Stimulated activated CD8-positive, alpha-beta memory T cell treated with anti-CD3 and anti-CD28 coated beads, Interleukin-2, amount 100 ng/mL, for 48 hours (primary cell): ENCODE measurements around the gene HOXA6.

Experiments used
- DNase-seq, 2 donors: peaks; one replicate each; pipeline ENCODE4 v3.0.0-alpha.2; 2020; ENCODE audit warnings: low read depth in 2 of 2

HOXA6 gene

GRCh38 chr7:27110186-27111031, 37.2 kb downstream of the HOXA6 start:
- no peak for DNase-seq

- DNase-seq, result no peak
Observed at GRCh38 chr7:27109466-27110185, 37.9 kb downstream of the HOXA6 start.

- DNase-seq, result no peak
Observed at GRCh38 chr7:27108390-27109127, 39.0 kb downstream of the HOXA6 start.

- DNase-seq, result no peak
Observed at GRCh38 chr7:27107391-27108381, 39.9 kb downstream of the HOXA6 start.

GRCh38 chr7:27106901-27107240, 40.7 kb downstream of the HOXA6 start:
- no peak for DNase-seq

GRCh38 chr7:27106181-27106900, 41.2 kb downstream of the HOXA6 start:
- DNase-seq, result no peak

- no peak for DNase-seq
Observed at GRCh38 chr7:27105301-27106031, 42.1 kb downstream of the HOXA6 start.

- no peak for DNase-seq
Observed at GRCh38 chr7:27104341-27105058, 43.1 kb downstream of the HOXA6 start.

GRCh38 chr7:27103489-27104226, 43.9 kb downstream of the HOXA6 start:
- no peak for DNase-seq

- DNase-seq, result no peak
Observed at GRCh38 chr7:27102581-27103442, 44.8 kb downstream of the HOXA6 start, which contains the start of gene HOXA2. HOXA2 (minus strand) TSS chr7:27102683; CDS start chr7:27102500, 183 bp downstream.

- no peak for DNase-seq
Observed at GRCh38 chr7:27101957-27102580, 45.5 kb downstream of the HOXA6 start.

- DNase-seq, result no peak
Observed at GRCh38 chr7:27101171-27101956, 46.2 kb downstream of the HOXA6 start.

GRCh38 chr7:27100694-27101170, 46.8 kb downstream of the HOXA6 start:
- no peak for DNase-seq

GRCh38 chr7:27099453-27100370, 47.9 kb downstream of the HOXA6 start:
- no peak for DNase-seq
